Measurements from ENCODE around the gene AK5. TPM values are rescaled to one million over a fixed set of nuclear protein-coding genes. Genes with fewer than 3 reads are reported as not detected.
A peak's percentile ranks its signal among the peaks of the same experiment; 100 is the strongest.

AK5 gene
- total RNA-seq, 2 donors from 2014 or later, result not detected

GRCh38 chr1:77545970-77546369 lies 264.2 kb downstream of the AK5 start:
- Mint-ChIP-seq H3K36me3 (ENCODE audit: low read depth) (no peaks in the 10 kb centered on the region), H3K4me3 (no peak overlapping the region), H3K4me1 (no peaks in the 10 kb centered on the region), H3K9me3 (no peaks in the 10 kb centered on the region), H3K27ac (no peak overlapping the region), H3K27me3 (no peaks in the 10 kb centered on the region)
- no peak for ATAC-seq (replicated peaks)

GRCh38 chr1:77546890-77547289 lies 265.1 kb downstream of the AK5 start:
- no peaks in the 10 kb centered on the region for H3K4me1 Mint-ChIP-seq
- no peaks in the 10 kb centered on the region for H3K36me3 Mint-ChIP-seq (ENCODE audit: low read depth)

GRCh38 chr1:77548285-77548684 lies 266.5 kb downstream of the AK5 start:
- Mint-ChIP-seq H3K4me1 (no peaks in the 10 kb centered on the region), H3K4me3 (no peak overlapping the region), H3K9me3 (no peaks in the 10 kb centered on the region), H3K27me3 (no peaks in the 10 kb centered on the region), H3K36me3 (ENCODE audit: low read depth) (no peaks in the 10 kb centered on the region), H3K27ac (no peak overlapping the region)
- ATAC-seq (replicated peaks), result no peak

More at GRCh38 chr1:77546890-77547289, 265.1 kb downstream of the AK5 start:
- H3K9me3 Mint-ChIP-seq, result no peaks in the 10 kb centered on the region
- ATAC-seq (replicated peaks), result no peak
- no peak overlapping the region for H3K4me3 Mint-ChIP-seq
- H3K27me3 Mint-ChIP-seq, result no peaks in the 10 kb centered on the region
- no peak overlapping the region for H3K27ac Mint-ChIP-seq

- Mint-ChIP-seq H3K36me3 (ENCODE audit: low read depth) (no peaks in the 10 kb centered on the region), H3K4me1 (no peaks in the 10 kb centered on the region), H3K9me3 (no peaks in the 10 kb centered on the region), H3K27me3 (no peaks in the 10 kb centered on the region), H3K4me3 (no peak overlapping the region), H3K27ac (no peak overlapping the region)
- no peak for ATAC-seq (replicated peaks)
These were observed 268.3 kb downstream of the AK5 start for GRCh38 chr1:77550135-77550534.

GRCh38 chr1:77552626-77553025 lies 270.8 kb downstream of the AK5 start:
- Mint-ChIP-seq H3K4me1 (peaks cover 4% of the 10 kb centered on the region), H3K9me3 (no peaks in the 10 kb centered on the region), H3K27ac (no peak overlapping the region), H3K27me3 (no peaks in the 10 kb centered on the region), H3K4me3 (no peak overlapping the region), H3K36me3 (ENCODE audit: low read depth) (no peaks in the 10 kb centered on the region)
- no peak for ATAC-seq (replicated peaks)

- Mint-ChIP-seq H3K36me3 (ENCODE audit: low read depth) (no peaks in the 10 kb centered on the region), H3K4me3 (no peak overlapping the region), H3K9me3 (no peaks in the 10 kb centered on the region), H3K27me3 (no peaks in the 10 kb centered on the region), H3K27ac (no peak overlapping the region), H3K4me1 (peaks cover 5% of the 10 kb centered on the region)
- ATAC-seq (replicated peaks), result no peak
These were observed 271.9 kb downstream of the AK5 start for GRCh38 chr1:77553568-77554291.

GRCh38 chr1:77556045-77556444 lies 274.2 kb downstream of the AK5 start:
- H3K27me3 Mint-ChIP-seq, result no peaks in the 10 kb centered on the region
- ATAC-seq (replicated peaks), result no peak
- no peaks in the 10 kb centered on the region for H3K9me3 Mint-ChIP-seq
- peaks cover 5% of the 10 kb centered on the region for H3K4me1 Mint-ChIP-seq
- H3K36me3 Mint-ChIP-seq (ENCODE audit: low read depth), result peaks cover 6% of the 10 kb centered on the region
- no peak overlapping the region for H3K4me3 Mint-ChIP-seq
- no peak overlapping the region for H3K27ac Mint-ChIP-seq

- H3K4me1 Mint-ChIP-seq, result peaks cover 5% of the 10 kb centered on the region
- H3K27ac Mint-ChIP-seq, result peak overlapping the region; percentile 67
- no peak for ATAC-seq (replicated peaks)
- H3K27me3 Mint-ChIP-seq, result no peaks in the 10 kb centered on the region
- no peaks in the 10 kb centered on the region for H3K9me3 Mint-ChIP-seq
- H3K4me3 Mint-ChIP-seq, result no peak overlapping the region
- H3K36me3 Mint-ChIP-seq (ENCODE audit: low read depth), result peaks cover 15% of the 10 kb centered on the region
These were observed 275.2 kb downstream of the AK5 start for GRCh38 chr1:77557053-77557452.

- Mint-ChIP-seq H3K36me3 (ENCODE audit: low read depth) (peaks cover 30% of the 10 kb centered on the region), H3K9me3 (no peaks in the 10 kb centered on the region), H3K27me3 (no peaks in the 10 kb centered on the region), H3K4me3 (no peak overlapping the region), H3K27ac (peak overlapping the region; percentile 15), H3K4me1 (peaks cover 5% of the 10 kb centered on the region)
- ATAC-seq (replicated peaks), result no peak
These were observed 276.9 kb downstream of the AK5 start for GRCh38 chr1:77558591-77559164.

GRCh38 chr1:77560741-77561140 lies 278.9 kb downstream of the AK5 start:
- ATAC-seq (replicated peaks), result no peak
- Mint-ChIP-seq H3K4me3 (no peak overlapping the region), H3K4me1 (peaks cover 5% of the 10 kb centered on the region), H3K36me3 (ENCODE audit: low read depth) (peaks cover 45% of the 10 kb centered on the region), H3K27me3 (no peaks in the 10 kb centered on the region), H3K27ac (no peak overlapping the region), H3K9me3 (no peaks in the 10 kb centered on the region)

GRCh38 chr1:77562596-77563150 lies 280.9 kb downstream of the AK5 start:
- ATAC-seq (replicated peaks), result no peak
- peaks cover under 1% of the 10 kb centered on the region for H3K4me1 Mint-ChIP-seq
- no peaks in the 10 kb centered on the region for H3K27me3 Mint-ChIP-seq
- H3K36me3 Mint-ChIP-seq (ENCODE audit: low read depth), result peaks cover 64% of the 10 kb centered on the region
- no peak overlapping the region for H3K4me3 Mint-ChIP-seq
- no peaks in the 10 kb centered on the region for H3K9me3 Mint-ChIP-seq
- no peak overlapping the region for H3K27ac Mint-ChIP-seq

GRCh38 chr1:77565321-77565720 lies 283.5 kb downstream of the AK5 start:
- Mint-ChIP-seq H3K27me3 (no peaks in the 10 kb centered on the region), H3K4me1 (no peaks in the 10 kb centered on the region), H3K4me3 (no peak overlapping the region), H3K27ac (no peak overlapping the region), H3K36me3 (ENCODE audit: low read depth) (peaks cover 89% of the 10 kb centered on the region), H3K9me3 (no peaks in the 10 kb centered on the region)
- no peak for ATAC-seq (replicated peaks)

- ATAC-seq (replicated peaks), result no peak
- Mint-ChIP-seq H3K9me3 (no peaks in the 10 kb centered on the region), H3K4me1 (no peaks in the 10 kb centered on the region), H3K27me3 (no peaks in the 10 kb centered on the region), H3K27ac (no peak overlapping the region), H3K36me3 (ENCODE audit: low read depth) (peaks cover 93% of the 10 kb centered on the region), H3K4me3 (no peak overlapping the region)
These were observed 289.8 kb downstream of the AK5 start for GRCh38 chr1:77571642-77572041.

GRCh38 chr1:77579547-77579946 lies 297.7 kb downstream of the AK5 start:
- no peak overlapping the region for H3K27ac Mint-ChIP-seq
- no peak overlapping the region for H3K4me3 Mint-ChIP-seq
- peaks cover 96% of the 10 kb centered on the region for H3K36me3 Mint-ChIP-seq (ENCODE audit: low read depth)

GRCh38 chr1:77582905-77583304 lies 301.1 kb downstream of the AK5 start:
- Mint-ChIP-seq H3K27me3 (no peaks in the 10 kb centered on the region), H3K4me3 (no peak overlapping the region), H3K36me3 (ENCODE audit: low read depth) (peaks cover 85% of the 10 kb centered on the region), H3K4me1 (no peaks in the 10 kb centered on the region), H3K9me3 (no peaks in the 10 kb centered on the region), H3K27ac (peak overlapping the region; percentile 48)
- no peak for ATAC-seq (replicated peaks)

More at GRCh38 chr1:77579547-77579946, 297.7 kb downstream of the AK5 start:
- Mint-ChIP-seq H3K9me3 (no peaks in the 10 kb centered on the region), H3K27me3 (no peaks in the 10 kb centered on the region), H3K4me1 (no peaks in the 10 kb centered on the region)
- no peak for ATAC-seq (replicated peaks)
